HL-60 (cell line): Measurements from ENCODE around the gene ABHD4.

Experiments used
- DNase-seq, 2 experiments: peaks; one replicate each; pipeline ENCODE4 v3.0.0-alpha.2; 2010 to 2020; ENCODE audit warnings: low read depth in 1 of 2, low spot score in 1 of 2
- H3K27ac ChIP-seq: fragments of 250-450 bp; sonication (Bioruptor Pico); replicated peaks from 2 replicates; pipeline ENCODE4 v1.5.1; 2020; ENCODE audit warnings: mild to moderate bottlenecking, moderate library complexity
- H3K27me3 ChIP-seq: fragments of 250-450 bp; sonication (Bioruptor Pico); 2 replicates; pipeline ENCODE4 v1.5.1; 2021; ENCODE audit warnings: mild to moderate bottlenecking, moderate library complexity; ENCODE audit not compliant: insufficient read depth, poor library complexity, severe bottlenecking
- H3K4me3 ChIP-seq: replicated peaks from 2 replicates; pipeline ENCODE4 v1.5.1; 2011; ENCODE audit warnings: mild to moderate bottlenecking, control low read depth, low read length; ENCODE audit not compliant: insufficient read depth
- GABPA ChIP-seq: IDR thresholded peaks from 2 replicates; pipeline ENCODE4 v1.6.1; 2012; ENCODE audit warnings: low read depth
- POLR2AphosphoS5 ChIP-seq: IDR thresholded peaks from 2 replicates; pipeline ENCODE4 v1.6.1; 2012; ENCODE audit warnings: low read depth
- SPI1 ChIP-seq: IDR thresholded peaks from 2 replicates; pipeline ENCODE4 v1.6.1; 2012; ENCODE audit warnings: low read depth, mild to moderate bottlenecking, borderline replicate concordance
- TF ChIP-seq, protein P1 (sequence below): IDR thresholded peaks from 2 replicates; pipeline ENCODE4 v1.6.1; 2012; ENCODE audit warnings: low read depth; ENCODE audit not compliant: insufficient replicate concordance
- TF ChIP-seq, protein P2 (sequence below): IDR thresholded peaks from one replicate; pipeline ENCODE4 v1.5.1; 2011; ENCODE audit warnings: low read length, control low read depth, inconsistent platforms; ENCODE audit not compliant: insufficient read depth

The ABHD4 gene

DNA sequence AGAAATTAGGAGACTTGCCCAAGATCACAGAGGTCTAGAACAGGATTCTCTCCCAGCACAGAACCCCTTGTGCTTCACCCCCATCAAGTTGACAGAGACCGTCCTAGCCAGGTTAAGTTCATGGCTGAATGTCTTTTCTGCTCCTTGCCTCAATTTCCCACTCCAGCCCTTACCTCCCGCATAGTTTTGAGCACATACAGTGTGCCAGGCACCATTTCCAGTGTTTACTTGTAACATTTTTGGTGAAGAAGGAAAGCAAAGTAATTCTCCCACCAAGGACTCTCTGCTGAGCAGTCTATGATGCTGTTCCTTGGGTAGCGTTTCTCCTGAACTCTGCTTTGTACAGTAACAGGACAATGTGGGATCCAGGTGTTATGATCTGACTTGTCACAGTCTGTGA, 1.2 kb downstream of the ABHD4 start:
- TF ChIP-seq, protein P1, sequence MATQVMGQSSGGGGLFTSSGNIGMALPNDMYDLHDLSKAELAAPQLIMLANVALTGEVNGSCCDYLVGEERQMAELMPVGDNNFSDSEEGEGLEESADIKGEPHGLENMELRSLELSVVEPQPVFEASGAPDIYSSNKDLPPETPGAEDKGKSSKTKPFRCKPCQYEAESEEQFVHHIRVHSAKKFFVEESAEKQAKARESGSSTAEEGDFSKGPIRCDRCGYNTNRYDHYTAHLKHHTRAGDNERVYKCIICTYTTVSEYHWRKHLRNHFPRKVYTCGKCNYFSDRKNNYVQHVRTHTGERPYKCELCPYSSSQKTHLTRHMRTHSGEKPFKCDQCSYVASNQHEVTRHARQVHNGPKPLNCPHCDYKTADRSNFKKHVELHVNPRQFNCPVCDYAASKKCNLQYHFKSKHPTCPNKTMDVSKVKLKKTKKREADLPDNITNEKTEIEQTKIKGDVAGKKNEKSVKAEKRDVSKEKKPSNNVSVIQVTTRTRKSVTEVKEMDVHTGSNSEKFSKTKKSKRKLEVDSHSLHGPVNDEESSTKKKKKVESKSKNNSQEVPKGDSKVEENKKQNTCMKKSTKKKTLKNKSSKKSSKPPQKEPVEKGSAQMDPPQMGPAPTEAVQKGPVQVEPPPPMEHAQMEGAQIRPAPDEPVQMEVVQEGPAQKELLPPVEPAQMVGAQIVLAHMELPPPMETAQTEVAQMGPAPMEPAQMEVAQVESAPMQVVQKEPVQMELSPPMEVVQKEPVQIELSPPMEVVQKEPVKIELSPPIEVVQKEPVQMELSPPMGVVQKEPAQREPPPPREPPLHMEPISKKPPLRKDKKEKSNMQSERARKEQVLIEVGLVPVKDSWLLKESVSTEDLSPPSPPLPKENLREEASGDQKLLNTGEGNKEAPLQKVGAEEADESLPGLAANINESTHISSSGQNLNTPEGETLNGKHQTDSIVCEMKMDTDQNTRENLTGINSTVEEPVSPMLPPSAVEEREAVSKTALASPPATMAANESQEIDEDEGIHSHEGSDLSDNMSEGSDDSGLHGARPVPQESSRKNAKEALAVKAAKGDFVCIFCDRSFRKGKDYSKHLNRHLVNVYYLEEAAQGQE, result no peak
- TF ChIP-seq, protein P2, sequence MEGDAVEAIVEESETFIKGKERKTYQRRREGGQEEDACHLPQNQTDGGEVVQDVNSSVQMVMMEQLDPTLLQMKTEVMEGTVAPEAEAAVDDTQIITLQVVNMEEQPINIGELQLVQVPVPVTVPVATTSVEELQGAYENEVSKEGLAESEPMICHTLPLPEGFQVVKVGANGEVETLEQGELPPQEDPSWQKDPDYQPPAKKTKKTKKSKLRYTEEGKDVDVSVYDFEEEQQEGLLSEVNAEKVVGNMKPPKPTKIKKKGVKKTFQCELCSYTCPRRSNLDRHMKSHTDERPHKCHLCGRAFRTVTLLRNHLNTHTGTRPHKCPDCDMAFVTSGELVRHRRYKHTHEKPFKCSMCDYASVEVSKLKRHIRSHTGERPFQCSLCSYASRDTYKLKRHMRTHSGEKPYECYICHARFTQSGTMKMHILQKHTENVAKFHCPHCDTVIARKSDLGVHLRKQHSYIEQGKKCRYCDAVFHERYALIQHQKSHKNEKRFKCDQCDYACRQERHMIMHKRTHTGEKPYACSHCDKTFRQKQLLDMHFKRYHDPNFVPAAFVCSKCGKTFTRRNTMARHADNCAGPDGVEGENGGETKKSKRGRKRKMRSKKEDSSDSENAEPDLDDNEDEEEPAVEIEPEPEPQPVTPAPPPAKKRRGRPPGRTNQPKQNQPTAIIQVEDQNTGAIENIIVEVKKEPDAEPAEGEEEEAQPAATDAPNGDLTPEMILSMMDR, result no peak
- TF ChIP-seq SPI1, result no peak
- TF ChIP-seq POLR2AphosphoS5, result no peak
- TF ChIP-seq GABPA, result no peak
- no peak overlapping the region for H3K27ac ChIP-seq
- no peak for DNase-seq
- no peak overlapping the region for H3K4me3 ChIP-seq
- no peaks in the 10 kb centered on the region for H3K27me3 ChIP-seq

DNA sequence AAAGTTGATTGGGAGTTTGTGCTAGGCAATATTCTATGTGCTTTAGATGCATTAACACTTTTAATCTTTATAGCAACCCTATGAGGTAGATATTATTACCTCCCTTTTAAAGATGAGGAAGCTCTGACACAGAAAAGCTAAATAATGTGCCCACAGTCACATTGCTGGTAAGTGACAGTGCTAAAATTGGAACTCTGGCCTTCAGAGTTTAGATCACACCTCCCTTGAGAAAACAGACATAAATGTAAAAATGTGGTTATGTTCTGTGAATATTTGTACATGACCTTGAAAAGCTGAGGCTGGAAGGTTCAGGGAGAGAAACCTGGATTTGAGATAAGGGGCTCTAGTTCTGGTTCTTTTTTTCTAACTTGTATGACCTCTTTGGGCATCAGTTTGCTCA, 1.9 kb downstream of the ABHD4 start:
- no peak for DNase-seq
- H3K27ac ChIP-seq, result no peak overlapping the region
- H3K27me3 ChIP-seq, result no peaks in the 10 kb centered on the region
- TF ChIP-seq SPI1, result no peak
- no peak overlapping the region for H3K4me3 ChIP-seq

DNA sequence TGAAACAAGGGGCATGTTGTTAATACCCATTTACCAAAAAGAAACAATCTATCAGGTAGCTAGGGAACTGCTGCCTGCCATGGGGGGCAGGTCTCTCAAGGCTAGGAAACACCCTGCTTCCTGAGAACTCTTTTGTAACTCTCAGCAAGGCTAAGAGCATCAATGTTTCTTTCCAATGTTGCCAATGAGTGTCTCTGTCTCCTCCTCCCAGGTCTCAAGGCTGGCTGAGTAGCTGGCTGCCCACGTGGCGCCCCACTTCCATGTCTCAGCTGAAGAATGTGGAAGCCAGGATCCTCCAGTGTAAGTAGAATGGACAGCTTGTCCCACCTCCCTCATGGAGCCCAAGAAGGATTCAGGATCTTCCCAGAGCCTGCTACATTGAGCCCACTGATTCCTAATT, 3.4 kb downstream of the ABHD4 start:
- no peak for DNase-seq
- Histone ChIP-seq H3K27me3 (no peaks in the 10 kb centered on the region), H3K27ac (no peak overlapping the region), H3K4me3 (no peak overlapping the region)
- no peak for TF ChIP-seq GABPA
- TF ChIP-seq SPI1, result no peak
- TF ChIP-seq, protein P2, result no peak

DNA sequence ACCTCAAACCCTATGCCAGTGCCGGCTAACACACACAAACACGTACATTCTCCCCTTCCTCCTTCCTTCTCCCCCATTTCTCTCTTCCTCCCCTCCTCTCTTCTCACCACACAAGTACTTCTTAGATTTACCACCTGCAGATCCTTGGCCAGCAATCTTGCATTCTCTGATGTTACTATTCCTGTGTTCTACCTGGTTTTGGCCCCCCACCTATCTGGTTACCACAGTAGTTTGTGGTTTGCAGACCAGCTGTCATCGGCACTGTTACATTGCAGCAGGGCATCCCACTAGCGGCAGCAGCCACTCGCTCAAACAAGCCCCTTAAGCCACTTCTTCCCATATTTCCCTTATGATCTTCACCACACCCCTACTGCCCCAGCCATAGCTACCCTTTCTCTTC, 3.9 kb downstream of the ABHD4 start:
- no peak overlapping the region for H3K27ac ChIP-seq
- DNase-seq, result no peak
- no peak for TF ChIP-seq GABPA
- no peak for TF ChIP-seq POLR2AphosphoS5
- H3K4me3 ChIP-seq, result no peak overlapping the region
- H3K27me3 ChIP-seq, result no peaks in the 10 kb centered on the region

DNA sequence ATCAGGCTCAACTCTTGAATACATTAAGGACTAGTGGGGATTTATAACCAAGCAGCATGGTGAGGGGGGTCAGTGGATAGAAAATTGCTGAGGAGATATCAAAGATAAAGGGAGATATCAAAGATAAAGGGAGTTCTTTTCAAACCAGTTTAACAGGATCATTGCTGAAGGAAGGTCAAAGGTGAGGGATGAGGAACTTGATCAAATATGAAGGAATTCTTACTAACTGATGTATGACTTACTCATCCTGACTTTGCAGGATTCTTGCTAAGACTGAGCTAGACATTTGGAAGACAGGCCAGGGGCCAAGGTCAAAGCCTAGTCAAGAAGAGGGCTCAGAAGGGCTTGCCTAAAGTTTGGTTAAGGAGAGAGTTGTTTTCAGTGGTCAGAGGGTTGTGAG, 4.8 kb downstream of the ABHD4 start:
- no peak overlapping the region for H3K27ac ChIP-seq
- H3K4me3 ChIP-seq, result no peak overlapping the region
- DNase-seq, result no peak
- H3K27me3 ChIP-seq, result no peaks in the 10 kb centered on the region
- TF ChIP-seq, protein P2, result no peak
- TF ChIP-seq GABPA (no peak), SPI1 (no peak), POLR2AphosphoS5 (no peak)
- TF ChIP-seq, protein P1, result no peak
